Spleen (tissue), 7 donors: ENCODE results near the gene SNX10.

Source experiments
- CTCF ChIP-seq, 11 experiments: fragments of 200-600 bp in 7 of 11; fragments of 450-650 bp in 4 of 11; sonication (generic) in 4 of 11; IDR thresholded peaks in 8 of 11; conservative IDR thresholded peaks in 3 of 11; 1 replicate in 7 of 11; 2 replicates in 4 of 11; pipeline versions ENCODE4 v1.4.0 to v1.8.0; 2016 to 2021; ENCODE audit warnings: antibody characterized with exemption in 11 of 11, inconsistent platforms in 4 of 11, mild to moderate bottlenecking in 1 of 11
- POLR2A ChIP-seq, 3 donors: fragments of 450-650 bp; IDR thresholded peaks; one replicate each; pipeline ENCODE4 v1.5.1; 2017; ENCODE audit warnings: antibody characterized with exemption in 3 of 3, mild to moderate bottlenecking in 1 of 3
- donor health status: DM: no; HTN: no; CAD: no; lungs with moderate emphysema.
- donor health status: DM: no; HTN: no; CAD: no.
- donor health status: DM: no; HTN: no; CAD: no.

GRCh38 chr7:26368542-26368941 is 76.9 kb downstream of the SNX10 start:
- TF ChIP-seq CTCF (IDR thresholded peaks at IDR 0.05 in 8 of 11, conservative IDR thresholded peaks at IDR 0.05 in 3 of 11) (no peak), POLR2A (IDR thresholded peaks at IDR 0.05) (no peak)
